Right lobe of liver (tissue), 4 donors: ENCODE results near the gene SOS2.

Source experiments
- CTCF ChIP-seq, 4 donors: fragments of 200-600 bp in 3 of 4; fragments of 450-650 bp in 1 of 4; IDR thresholded peaks; one replicate each; pipeline versions ENCODE4 v1.5.1 to v1.8.0; 2016 to 2022; ENCODE audit warnings: antibody characterized with exemption in 4 of 4, mild to moderate bottlenecking in 2 of 4
- POLR2A ChIP-seq: fragments of 450-650 bp; IDR thresholded peaks from one replicate; pipeline ENCODE4 v1.6.1; 2017; ENCODE audit warnings: antibody characterized with exemption, mild to moderate bottlenecking
- donor health status: DM: no; HTN: no; CAD: no.
- donor health status: DM: no; HTN: no; CAD: no.
- donor health status: DM: no; HTN: yes; CAD: no.

GRCh38 chr14:50242566-50243310, 11.4 kb upstream of the SOS2 start:
- TF ChIP-seq CTCF (IDR thresholded peaks at IDR 0.05) (no peak), POLR2A (no peak)
